HEK293T (cell line): ENCODE data around the gene CNDP1.

Experiments used
- CTCF ChIA-PET: fragments of 350-600 bp; formaldehyde crosslinking; extraction: SDS; loops from one replicate; lab custom pipeline; 2021; ENCODE audit warnings: antibody characterized with exemption, inconsistent platforms; lab: Yijun Ruan, JAX
- POLR2A ChIA-PET: fragments of 350-600 bp; formaldehyde crosslinking; extraction: SDS; loops from one replicate; lab custom pipeline; 2020; ENCODE audit warnings: antibody characterized with exemption, inconsistent platforms; lab: Yijun Ruan, JAX
- DNase-seq: peaks from one replicate; pipeline ENCODE4 v3.0.0; 2012; ENCODE audit warnings: mixed read lengths; ENCODE audit errors: extremely low spot score
- ARNT ChIP-seq: fragments of 450-650 bp; IDR thresholded peaks from 2 replicates; pipeline ENCODE4 v1.6.1; 2017; ENCODE audit warnings: mild to moderate bottlenecking
- BHLHE40 ChIP-seq: fragments of 450-650 bp; IDR thresholded peaks from 2 replicates; pipeline ENCODE4 v1.6.1; 2016; ENCODE audit warnings: mild to moderate bottlenecking, moderate library complexity, borderline replicate concordance
- CTBP1 ChIP-seq: fragments of 450-650 bp; IDR thresholded peaks from 2 replicates; pipeline ENCODE4 v1.6.1; 2016; ENCODE audit warnings: borderline replicate concordance
- ELF4 ChIP-seq: fragments of 450-650 bp; IDR thresholded peaks from 2 replicates; pipeline ENCODE4 v1.6.1; 2017; ENCODE audit warnings: antibody characterized with exemption
- FOXA1 ChIP-seq: fragments of 450-650 bp; IDR thresholded peaks from 2 replicates; pipeline ENCODE4 v1.6.1; 2016; ENCODE audit warnings: mild to moderate bottlenecking
- FOXK2 ChIP-seq: fragments of 450-650 bp; IDR thresholded peaks from 2 replicates; pipeline ENCODE4 v1.6.1; 2016; ENCODE audit warnings: mild to moderate bottlenecking
- FOXM1 ChIP-seq: fragments of 450-650 bp; IDR thresholded peaks from 2 replicates; pipeline ENCODE4 v1.6.1; 2017; ENCODE audit warnings: mild to moderate bottlenecking, borderline replicate concordance
- HDGF ChIP-seq: fragments of 450-650 bp; IDR thresholded peaks from 2 replicates; pipeline ENCODE4 v1.6.1; 2017; ENCODE audit warnings: antibody characterized with exemption, borderline replicate concordance
- L3MBTL2 ChIP-seq: fragments of 450-650 bp; conservative IDR thresholded peaks from 2 replicates; pipeline ENCODE4 v1.6.1; 2016; ENCODE audit warnings: mild to moderate bottlenecking
- LEF1 ChIP-seq: fragments of 450-650 bp; IDR thresholded peaks from 2 replicates; pipeline ENCODE4 v1.6.1; 2017; ENCODE audit warnings: mild to moderate bottlenecking, borderline replicate concordance
- NFRKB ChIP-seq: fragments of 450-650 bp; IDR thresholded peaks from 2 replicates; pipeline ENCODE4 v1.6.1; 2016; ENCODE audit warnings: mild to moderate bottlenecking, moderate library complexity
- SP1 ChIP-seq: fragments of 450-650 bp; IDR thresholded peaks from 2 replicates; pipeline ENCODE4 v1.6.1; 2017
- SUZ12 ChIP-seq: fragments of 450-650 bp; IDR thresholded peaks from 2 replicates; pipeline ENCODE4 v1.6.1; 2016; ENCODE audit warnings: mild to moderate bottlenecking
- TARDBP ChIP-seq: fragments of 450-650 bp; IDR thresholded peaks from 2 replicates; pipeline ENCODE4 v1.6.1; 2016
- ZNF384 ChIP-seq: fragments of 450-650 bp; IDR thresholded peaks from 2 replicates; pipeline ENCODE4 v1.6.1; 2016
- TF ChIP-seq, protein P1 (sequence below): fragments of 450-650 bp; IDR thresholded peaks from 2 replicates; pipeline ENCODE4 v1.6.1; 2016

Gene CNDP1

DNA sequence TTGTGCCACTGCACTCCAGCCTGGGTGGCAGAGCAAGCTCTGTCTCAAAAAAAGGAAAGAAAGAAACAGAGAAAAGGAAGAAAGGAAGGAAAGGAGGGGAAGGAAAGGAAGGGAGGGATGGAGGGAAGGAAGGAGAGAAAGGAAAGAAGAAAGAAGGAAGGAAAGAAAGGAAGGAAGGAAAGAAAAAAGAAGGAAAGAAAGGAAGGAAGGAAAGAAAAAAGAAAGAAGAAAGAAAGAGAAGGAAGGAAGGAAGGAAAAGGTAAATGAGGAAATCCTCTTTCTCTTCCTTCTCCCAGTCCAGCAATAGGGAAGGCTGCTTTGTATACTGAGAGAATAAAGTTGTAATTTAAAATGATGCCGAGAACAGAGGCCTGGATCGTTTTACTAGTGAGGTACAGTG lies 40.6 kb downstream of the CNDP1 start:
- TF ChIP-seq ZNF384 (no peak), FOXA1 (no peak), L3MBTL2 (no peak), TARDBP (no peak), FOXM1 (no peak), FOXK2 (no peak), ARNT (no peak), SP1 (no peak), HDGF (no peak), LEF1 (no peak)
- POLR2A ChIA-PET: no interaction called here
- CTCF ChIA-PET: no interaction called here
- no peak for DNase-seq

DNA sequence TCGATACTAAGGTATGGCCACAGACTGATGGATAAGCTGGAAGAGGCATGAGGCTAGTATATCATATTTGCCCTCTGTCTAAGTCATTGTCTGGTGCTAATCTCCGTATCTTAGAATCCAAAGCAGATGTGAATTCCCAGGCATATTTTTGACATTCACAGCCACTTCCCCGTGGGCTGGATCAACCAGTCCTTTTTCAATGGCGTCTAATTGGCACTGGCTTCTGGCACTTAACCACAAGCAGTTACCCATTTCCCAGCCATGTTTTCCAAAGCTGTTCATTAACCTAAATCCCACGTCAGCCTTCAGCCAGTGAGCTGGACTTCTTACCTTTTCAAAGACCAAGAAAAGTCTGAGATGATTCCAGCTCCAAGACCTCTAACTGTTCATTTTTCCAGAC lies 42.7 kb downstream of the CNDP1 start:
- TF ChIP-seq FOXA1 (no peak), SUZ12 (no peak), TARDBP (no peak), ZNF384 (no peak), CTBP1 (no peak), NFRKB (no peak), ARNT (no peak), ELF4 (no peak)
- TF ChIP-seq, protein P1, sequence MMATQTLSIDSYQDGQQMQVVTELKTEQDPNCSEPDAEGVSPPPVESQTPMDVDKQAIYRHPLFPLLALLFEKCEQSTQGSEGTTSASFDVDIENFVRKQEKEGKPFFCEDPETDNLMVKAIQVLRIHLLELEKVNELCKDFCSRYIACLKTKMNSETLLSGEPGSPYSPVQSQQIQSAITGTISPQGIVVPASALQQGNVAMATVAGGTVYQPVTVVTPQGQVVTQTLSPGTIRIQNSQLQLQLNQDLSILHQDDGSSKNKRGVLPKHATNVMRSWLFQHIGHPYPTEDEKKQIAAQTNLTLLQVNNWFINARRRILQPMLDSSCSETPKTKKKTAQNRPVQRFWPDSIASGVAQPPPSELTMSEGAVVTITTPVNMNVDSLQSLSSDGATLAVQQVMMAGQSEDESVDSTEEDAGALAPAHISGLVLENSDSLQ: no peak
- ChIA-PET POLR2A (no interaction called here), CTCF (no interaction called here)
- no peak for DNase-seq

DNA sequence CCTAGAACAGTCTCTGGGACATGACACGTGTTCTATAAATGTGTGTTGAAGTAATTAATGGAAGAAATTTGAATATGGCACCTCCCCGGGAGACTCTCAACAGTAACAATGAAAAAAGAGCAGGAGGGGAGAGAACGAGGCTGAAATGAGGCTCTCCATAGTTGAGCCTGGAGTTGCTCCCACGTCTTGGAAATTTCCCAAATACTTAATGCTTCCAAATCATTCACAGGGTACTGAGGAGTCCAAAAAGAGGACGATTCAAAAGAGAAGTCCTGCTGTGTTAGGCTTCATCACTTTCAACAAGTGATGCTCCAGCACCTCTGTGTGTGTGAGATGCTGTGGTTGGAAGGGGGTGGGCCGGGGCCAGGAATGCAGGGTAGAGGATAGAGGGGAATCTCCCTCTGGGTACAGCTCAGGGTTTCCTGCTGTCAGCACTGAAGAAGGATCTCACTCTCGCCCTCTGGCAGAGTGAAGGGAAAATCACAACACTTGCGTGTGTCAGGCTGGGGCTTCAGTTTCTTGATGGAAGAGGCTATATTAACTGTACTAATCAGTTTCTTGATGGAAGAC lies 45.3 kb downstream of the CNDP1 start:
- POLR2A ChIA-PET: no interaction called here
- CTCF ChIA-PET: no interaction called here
- DNase-seq: no peak
- no peak for TF ChIP-seq FOXK2
- no peak for TF ChIP-seq ZNF384
- no peak for TF ChIP-seq LEF1
- TF ChIP-seq HDGF: no peak
- TF ChIP-seq BHLHE40: no peak

DNA sequence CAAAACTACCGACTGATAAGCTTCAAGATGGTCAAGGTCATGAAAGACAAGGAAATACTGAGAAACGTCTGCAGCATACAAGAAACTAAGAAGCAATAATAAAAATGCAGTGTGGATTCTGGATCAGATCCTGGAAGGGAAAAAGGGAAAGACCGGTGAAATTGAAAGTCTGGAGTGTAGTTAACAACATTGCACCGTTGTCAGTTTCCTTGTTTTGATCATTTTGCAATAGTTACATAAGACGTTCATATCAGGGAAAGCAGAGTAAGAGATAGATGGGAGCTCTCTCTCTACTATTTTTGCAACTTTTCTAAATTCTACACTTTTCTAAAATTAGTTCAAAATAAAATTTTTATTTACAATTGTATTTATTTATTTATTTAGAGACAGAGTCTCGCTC lies 48.3 kb downstream of the CNDP1 start:
- no peak for DNase-seq
- TF ChIP-seq FOXK2 (no peak), TARDBP (no peak)
- TF ChIP-seq, protein P1: no peak
- ChIA-PET CTCF (no interaction called here), POLR2A (no interaction called here)

DNA sequence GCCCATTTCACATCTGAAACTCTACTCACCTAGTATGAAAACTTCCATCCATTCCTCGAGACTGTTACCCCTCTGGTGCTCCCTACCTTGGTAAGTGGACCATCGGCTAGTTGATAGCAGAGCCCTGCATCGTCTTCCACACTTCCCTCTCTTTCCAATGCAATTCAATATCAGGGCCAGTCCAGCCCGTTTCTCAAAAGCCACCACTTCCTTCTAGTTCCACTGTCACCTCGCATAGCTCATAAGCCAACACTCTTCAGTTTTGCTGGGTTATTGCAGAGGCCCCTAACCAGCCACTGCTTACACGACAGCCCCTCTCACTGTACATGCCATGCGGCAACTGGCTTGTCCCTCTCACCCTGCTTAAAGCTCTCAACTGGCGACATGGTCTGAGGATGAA lies 53.1 kb downstream of the CNDP1 start:
- no peak for DNase-seq
- POLR2A ChIA-PET: no interaction called here
- CTCF ChIA-PET: interaction anchor here (0.5 kb wide), 1 partner anchor 1352 kb away, joined by 3 read pairs; no protein-coding TSS in a partner anchor
- TF ChIP-seq ARNT (no peak), FOXK2 (no peak), BHLHE40 (no peak), SP1 (no peak), FOXM1 (no peak), L3MBTL2 (no peak), FOXA1 (no peak), ZNF384 (no peak), TARDBP (no peak), CTBP1 (no peak), SUZ12 (no peak), ELF4 (no peak), LEF1 (no peak)
- TF ChIP-seq, protein P1: no peak

DNA sequence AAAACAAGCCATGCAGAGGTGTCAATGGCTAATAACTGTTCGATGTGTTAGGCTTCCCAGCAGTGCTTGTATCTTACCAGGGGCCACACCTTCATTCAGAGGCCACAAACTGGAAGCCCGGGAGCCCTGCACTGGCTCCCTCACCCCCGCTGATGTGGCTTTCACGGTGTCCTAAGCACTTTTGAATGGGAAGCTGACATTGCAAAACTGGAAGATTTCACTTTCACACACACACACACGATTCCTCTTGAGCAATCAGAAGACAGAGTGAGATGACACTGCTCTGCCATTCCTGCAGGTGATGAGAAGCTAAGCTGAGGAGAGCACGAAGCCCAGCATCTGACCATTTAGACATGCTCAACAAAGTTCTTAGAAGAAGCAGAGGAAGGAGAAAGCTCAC lies 54.7 kb downstream of the CNDP1 start:
- CTCF ChIA-PET: no interaction called here
- POLR2A ChIA-PET: no interaction called here

More for the DNA sequence above, 54.7 kb downstream of the CNDP1 start:
- TF ChIP-seq, protein P1: no peak
- no peak for TF ChIP-seq CTBP1
- TF ChIP-seq ZNF384: no peak
- no peak for TF ChIP-seq FOXK2
- no peak for TF ChIP-seq SP1
- no peak for TF ChIP-seq ARNT
- no peak for TF ChIP-seq LEF1
- TF ChIP-seq BHLHE40: no peak
- no peak for TF ChIP-seq SUZ12
- TF ChIP-seq HDGF: no peak
- TF ChIP-seq L3MBTL2: no peak
- no peak for TF ChIP-seq NFRKB
- no peak for TF ChIP-seq FOXM1
- no peak for TF ChIP-seq FOXA1
- no peak for TF ChIP-seq TARDBP
- TF ChIP-seq ELF4: no peak
- DNase-seq: no peak
